Keratinocyte (primary cell): ENCODE measurements around the gene TBC1D13.

Source experiments
- CTCF ChIP-seq, 3 experiments: IDR thresholded peaks in 1 of 3; conservative IDR thresholded peaks in 1 of 3; optimal IDR thresholded peaks in 1 of 3; 2 replicates in 2 of 3; 3 replicates in 1 of 3; pipeline versions ENCODE3 to v1.5.1; 2011; ENCODE audit warnings: low read length in 3 of 3, mild to moderate bottlenecking in 3 of 3, moderate library complexity in 2 of 3, control low read depth in 1 of 3, inconsistent platforms in 1 of 3; ENCODE audit not compliant: insufficient read depth in 2 of 3; ENCODE audit errors: extremely low read depth in 1 of 3
- EZH2 ChIP-seq: IDR thresholded peaks from one replicate; pipeline ENCODE4 v1.6.1; 2012; ENCODE audit warnings: inconsistent platforms, mild to moderate bottlenecking, low read length, moderate library complexity

GRCh38 chr9:128818099-128818838 lies 31.2 kb downstream of the TBC1D13 start, which contains the start of gene ENDOG:
- peak; percentile 96 to 100 (median 96) for TF ChIP-seq CTCF (optimal IDR thresholded peaks at IDR 0.05 in 1 of 3, IDR thresholded peaks at IDR 0.05 in 1 of 3, conservative IDR thresholded peaks at IDR 0.05 in 1 of 3; ENCODE audit: extremely low read depth in 1 of 3, insufficient read depth in 2 of 3, low read length in 3 of 3)
- no peak for TF ChIP-seq EZH2
